Stimulated activated CD4-positive, alpha-beta T cell treated with anti-CD3 and anti-CD28 coated beads, Interleukin-2, amount 100 ng/mL, for 24 hours (primary cell): ENCODE results near the gene TIMM44.
A peak's percentile ranks its signal among the peaks of the same experiment; 100 is the strongest.
"Not testable (repeated sequence)": the region's sequence is repeated elsewhere in the genome, so short reads cannot be mapped to it uniquely, and the experiment has no call there.

ENCODE experiments used
- DNase-seq, 2 donors: peaks; one replicate each; pipeline ENCODE4 v3.0.0-alpha.2; 2020

TIMM44 gene

DNA sequence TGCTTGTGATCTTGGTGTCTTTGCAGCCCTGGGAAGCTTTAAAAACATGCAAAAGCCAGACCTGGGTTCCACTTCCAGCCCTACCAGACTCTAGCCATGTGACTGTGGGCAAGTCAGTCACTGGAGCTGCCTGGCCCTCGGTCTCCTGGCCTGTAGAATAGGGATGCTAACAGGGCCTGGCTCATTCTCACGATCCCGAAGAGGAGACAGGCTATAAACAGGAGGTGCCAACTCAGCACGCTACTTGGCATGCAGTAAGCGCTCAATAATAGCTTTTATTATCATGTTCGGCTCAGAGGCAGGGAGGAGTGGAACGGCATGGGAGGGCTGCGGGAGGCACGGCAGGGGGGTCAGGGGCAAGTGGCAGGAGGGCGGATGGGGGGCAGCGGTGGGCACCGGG lies 19.2 kb downstream of the TIMM44 start:
- no peak for DNase-seq

DNA sequence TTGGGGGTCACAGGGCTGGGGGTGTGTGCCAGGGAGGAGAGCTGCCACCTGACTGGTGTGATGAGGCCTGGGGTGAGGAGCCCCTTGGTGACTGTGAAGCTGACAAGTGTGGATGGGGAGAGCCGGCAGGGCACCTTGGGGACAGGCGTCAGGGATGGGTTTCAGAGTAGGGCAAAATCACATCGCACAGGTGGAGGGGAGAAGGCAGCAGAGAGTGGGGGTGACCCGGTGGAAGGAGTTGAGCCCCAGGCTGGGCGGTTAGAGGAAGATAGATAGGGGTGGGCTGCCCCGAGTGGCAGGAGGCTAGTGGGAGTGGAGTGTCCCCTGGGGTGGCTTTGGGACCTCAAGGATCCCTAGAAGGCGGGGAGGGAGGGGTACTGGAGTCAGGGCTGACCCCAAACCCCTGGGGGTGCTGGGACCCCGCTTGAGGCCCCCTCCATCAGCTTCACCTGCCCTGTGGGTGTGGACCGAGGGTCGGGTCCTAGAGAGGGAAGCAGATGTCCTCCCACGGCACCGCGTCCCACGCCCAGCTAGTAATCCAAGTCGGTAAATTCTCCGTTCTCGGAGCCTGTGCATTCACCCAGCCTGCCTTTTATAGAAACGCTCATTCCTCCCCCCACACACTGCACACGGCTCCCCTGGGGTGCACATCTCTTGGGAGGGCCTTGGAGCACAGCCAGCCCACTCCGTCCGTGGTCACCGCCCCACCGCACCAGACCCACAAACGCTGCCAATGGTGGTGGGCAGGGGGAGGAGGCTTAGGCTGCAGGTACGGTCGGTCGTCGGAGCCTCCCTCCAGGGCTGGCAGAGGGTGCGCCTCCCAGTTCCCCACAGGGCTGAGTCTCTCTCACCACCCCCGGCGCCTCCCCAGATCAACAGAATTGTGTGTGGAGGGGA lies 19.9 kb downstream of the TIMM44 start:
- DNase-seq: no peak

DNA sequence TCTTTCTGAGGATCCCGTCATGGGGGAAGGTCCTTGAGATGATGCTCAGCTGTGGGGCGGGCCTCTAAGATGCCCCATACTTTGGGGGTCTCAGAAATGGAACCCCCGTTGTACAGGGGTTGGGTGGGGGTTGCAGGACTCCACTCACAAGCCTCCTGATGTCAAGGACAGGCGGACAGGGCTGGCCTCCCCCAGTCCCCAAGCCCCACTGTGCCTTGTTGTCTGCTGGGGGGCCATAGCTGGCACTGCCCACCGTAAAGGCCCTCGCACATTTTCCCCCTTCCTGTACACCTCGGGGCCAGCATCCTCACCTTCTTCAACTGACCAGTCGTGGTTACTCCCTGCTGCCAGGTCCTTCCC lies 20.6 kb downstream of the TIMM44 start:
- DNase-seq: no peak

DNA sequence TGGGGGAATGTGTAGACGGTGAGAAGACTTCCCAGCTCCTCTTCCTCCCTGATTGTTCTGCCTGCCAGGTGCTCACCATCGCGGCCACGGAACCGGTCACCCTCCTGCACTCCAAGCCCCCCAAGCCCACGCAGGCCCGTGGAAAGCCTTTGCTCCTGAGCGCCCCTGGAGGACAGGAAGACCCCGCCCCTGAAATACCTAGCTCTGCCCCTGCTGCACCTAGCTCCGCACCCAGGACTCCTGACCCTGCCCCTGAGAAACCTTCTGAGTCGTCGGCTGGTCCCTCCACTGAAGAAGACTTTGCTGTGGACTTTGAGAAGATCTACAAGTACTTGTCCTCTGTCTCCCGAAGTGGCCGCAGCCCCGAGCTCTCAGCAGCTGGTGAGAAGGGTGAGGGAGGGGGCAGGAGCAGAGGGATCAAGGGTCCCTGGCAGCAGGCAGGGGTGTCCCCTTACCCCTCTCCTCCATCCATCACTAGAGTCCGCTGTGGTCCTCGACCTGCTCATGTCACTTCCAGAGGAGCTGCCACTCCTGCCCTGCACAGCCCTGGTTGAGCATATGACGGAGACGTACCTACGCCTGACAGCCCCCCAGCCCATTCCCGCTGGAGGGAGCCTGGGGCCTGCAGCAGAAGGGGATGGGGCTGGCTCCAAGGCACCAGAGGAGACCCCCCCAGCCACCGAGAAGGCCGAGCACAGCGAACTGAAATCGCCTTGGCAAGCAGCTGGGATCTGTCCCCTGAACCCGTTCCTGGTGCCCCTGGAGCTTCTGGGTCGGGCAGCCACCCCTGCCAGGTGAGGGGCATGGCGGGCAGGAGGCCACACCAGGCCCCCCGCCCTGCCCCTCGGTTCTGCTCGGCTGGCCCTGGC lies 21.3 kb downstream of the TIMM44 start:
- no peak for DNase-seq

DNA sequence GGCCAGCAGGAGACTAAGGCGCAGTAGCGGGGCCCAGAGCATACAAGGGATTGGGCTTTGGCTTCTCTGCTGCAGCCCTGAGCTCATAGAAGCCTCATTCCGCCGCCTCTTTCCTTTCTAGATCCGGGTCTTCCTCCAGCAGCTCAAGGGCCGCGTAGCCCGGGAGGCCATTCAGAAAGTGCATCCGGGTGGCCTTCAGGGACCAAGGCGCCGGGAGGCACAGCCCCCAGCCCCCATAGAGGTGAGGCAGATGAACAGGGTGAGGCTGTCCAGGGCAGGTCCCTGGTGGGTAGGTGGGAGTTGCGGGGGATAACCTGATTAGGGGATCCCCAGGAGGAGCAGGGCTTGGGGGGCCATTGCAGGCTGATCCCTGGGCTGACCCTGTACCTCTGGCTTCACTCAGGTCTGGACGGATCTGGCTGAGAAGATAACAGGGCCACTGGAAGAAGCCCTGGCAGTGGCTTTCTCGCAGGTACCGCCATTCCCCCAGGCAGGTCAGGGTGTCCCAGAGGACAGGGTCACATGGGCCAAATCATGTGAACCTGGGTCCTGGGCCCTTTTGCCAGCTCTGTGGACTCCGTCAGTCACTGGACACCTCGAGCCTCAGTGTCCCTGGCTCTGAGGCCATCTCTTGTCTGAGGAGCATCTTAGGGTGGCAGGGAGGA lies 22.0 kb downstream of the TIMM44 start:
- no peak for DNase-seq

DNA sequence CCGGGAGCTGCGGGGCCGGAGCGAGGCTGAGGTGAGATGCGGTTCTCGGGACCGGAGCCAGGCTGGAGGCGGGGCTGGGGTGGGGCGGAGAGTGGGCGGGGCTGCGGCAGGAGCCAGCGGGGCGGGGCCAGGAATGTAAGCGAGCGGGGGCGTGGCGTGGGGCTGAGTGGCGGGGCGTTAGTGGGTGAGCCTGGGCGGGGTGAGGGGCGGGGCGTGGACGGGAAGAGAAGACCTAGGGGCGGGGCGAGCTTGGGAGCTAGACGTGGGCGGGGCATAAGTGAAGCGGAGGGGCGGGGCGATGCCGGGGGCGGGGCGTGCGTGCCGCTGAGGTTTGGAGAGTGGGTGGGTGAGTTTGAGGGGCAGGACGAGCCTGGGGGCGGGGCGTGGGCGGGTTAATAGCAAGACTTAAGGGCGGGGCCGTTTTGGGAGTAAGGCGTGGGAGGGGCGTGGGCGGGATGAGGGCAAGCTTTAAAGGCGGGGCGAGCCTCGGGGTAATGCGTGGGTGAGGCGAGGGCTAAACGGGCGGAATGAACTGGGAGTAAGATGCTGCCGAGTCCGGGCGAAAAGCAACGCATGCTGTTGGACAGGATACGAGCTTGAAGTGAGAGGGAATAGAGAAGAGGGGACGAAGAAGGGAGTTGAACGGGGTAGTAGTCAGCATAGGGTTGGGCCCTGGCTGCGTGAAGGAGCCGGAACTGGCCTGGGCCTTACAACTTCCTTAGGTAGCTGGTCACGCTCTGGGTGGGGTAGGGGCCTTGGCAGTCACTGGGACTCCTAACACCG lies 22.8 kb downstream of the TIMM44 start:
- peak; percentile 99 to 100 for DNase-seq

DNA sequence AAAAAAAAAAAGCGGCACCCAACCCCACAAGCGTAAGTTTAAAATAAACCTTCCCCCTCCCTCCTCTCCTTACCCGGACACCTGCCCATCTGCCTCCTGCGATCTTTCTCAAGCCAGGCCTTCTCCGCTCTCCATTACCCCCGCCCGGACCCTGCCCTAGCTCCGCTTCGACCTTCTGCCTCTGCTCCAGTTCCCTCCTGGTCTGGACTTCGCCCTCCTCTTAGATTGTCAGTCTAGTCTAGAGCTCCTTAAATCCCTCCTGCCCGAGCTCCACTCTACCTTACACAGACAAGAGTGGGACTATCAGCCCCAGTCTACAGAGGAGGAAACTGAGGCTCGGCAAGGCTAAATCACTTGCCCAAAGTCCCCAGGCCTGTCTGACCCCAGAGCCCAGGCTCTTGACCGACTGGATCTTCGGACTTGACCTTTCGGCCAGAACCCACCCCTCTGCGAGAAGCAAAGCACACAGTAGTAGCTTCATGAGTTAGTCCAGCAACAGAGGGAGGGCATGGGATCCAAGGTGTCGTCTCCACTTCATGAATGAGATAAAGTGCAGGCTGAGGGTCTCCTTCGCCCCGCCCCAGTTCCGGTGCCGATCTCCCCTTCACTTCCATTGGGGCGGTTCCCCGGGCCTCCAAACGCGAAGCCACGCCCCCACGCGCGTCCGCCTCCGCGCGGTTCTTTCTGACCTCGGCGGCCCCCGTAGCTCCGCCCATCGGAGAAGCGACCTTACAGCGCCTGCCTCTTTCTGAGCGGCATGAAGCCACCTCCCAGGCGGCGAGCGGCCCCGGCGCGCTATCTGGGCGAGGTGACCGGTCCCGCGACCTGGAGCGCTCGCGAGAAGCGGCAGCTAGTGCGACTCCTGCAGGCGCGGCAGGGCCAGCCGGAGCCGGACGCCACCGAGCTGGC lies 23.6 kb downstream of the TIMM44 start, which contains the start of gene SNAPC2:
Gene SNAPC2, plus strand, starts transcription at position 729 of the 909 bp plus-strand sequence. Its CDS starts 29 bp downstream, at position 758.
- peak; percentile 96 to 98 for DNase-seq

DNA sequence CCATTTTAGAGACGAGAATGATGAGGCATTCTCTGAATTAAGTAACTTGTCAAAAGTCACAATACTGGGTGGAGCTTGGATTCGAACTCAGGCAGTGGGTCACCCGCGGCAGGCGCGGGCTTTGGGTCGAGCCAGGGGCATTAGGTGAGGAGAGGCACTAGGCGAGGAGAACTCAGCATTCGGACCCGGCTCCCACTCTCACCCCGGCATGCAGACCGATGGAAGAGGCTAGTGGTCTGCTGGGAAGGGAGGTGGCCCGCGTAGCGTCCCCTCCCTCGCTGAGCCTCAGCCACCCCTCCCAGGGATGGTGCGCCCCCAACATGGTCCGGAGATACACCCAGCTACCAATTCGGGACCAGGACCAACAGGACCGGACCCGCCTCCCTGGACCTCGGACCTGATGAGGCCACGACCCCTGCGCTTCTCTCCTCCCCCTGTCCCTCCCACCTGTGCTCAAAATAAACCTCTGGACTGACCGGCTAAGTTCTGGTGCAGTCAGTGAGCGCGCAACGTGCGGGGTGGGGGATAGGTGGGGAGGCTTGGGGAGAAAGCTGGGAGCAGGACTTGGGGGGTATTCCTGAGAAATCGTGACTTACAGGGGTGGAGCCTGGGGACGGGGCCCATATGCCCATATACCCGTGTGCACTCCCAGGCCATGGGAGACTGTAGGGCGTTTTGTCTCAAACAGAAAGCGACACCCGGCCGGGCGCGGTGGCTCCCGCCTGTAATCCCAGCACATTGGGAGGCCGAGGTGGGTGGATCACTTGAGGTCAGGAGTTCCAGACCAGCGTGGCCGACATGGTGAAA lies 24.6 kb downstream of the TIMM44 start:
- DNase-seq: no peak

DNA sequence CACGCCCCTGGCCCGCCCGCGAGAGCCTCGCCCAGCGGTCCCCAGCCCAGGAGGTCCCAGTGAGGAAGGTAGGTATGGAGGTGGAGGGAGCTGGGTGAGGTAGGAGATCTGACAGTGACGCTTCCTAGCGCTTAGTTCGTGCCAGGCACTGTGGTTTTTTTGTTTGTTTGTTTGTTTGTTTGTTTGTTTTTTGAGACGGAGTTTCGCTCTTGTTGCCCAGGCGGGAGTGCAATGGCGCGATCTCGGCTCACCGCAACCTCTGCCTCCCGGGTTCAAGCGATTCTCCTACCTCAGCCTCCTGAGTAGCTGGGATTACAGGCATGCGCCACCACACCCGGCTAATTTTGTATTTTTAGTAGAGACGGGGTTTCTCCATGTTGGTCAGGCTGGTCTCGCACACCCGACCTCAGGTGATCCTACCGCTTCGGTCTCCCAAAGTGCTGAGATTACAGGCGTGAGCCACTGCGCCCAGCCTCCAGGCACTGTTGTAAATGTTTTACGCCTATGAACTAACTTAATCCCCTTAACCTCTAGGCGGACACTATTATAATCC lies 25.3 kb downstream of the TIMM44 start:
- DNase-seq: not testable (repeated sequence)

DNA sequence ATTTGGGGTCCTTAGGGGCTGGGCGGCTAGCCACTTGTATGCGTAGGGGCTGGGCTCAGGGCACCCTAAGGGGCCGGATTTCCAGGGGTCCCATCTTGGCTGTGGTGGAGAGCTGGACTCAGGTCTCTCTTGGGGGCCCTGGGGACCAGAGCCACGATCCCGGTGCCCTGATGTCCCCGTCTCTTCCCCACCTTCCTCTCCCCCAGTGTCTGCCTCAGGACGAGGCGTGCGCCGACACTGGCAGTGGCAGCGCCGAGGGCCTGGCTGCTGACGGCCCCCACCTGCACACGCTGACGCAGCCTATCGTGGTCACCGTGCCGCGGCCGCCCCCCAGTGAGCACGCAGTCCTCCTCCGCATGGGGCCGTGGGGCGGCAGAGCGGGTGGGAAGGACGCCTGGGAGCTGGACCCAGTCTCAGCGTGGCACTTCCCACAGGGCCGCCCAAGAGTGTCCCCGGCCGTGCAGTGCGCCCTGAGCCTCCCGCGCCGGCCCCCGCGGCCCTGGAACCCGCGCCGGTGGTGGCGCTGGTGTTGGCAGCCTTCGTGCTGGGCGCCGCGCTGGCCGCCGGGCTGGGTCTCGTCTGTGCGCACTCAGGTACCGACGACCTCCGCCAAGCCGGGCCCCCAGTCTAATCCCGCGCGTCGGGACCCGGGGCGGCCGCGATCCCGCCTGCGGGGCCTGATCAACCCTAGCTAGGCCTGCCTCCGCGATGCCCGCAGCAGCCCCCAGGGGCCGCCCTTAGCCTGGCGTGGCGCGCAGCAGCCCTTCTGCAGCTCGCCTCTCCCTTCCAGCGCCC lies 26.0 kb downstream of the TIMM44 start:
- peak; percentile 64 to 70 for DNase-seq

DNA sequence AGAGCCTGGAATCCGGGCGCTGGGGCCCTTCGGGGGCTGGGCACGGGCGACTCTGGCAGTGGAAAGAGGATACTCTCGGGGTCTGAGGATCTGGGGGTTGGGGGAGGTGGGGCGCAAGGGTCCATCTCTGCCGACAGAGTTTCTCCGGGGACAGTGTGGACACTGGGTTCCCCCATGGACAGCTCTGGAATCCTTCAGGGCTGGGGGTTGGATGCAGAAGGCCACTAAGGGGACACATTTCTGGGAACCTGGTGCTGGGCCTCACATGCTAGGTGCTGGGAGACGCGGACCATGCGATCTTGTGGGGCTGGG lies 26.6 kb downstream of the TIMM44 start:
- no peak for DNase-seq

DNA sequence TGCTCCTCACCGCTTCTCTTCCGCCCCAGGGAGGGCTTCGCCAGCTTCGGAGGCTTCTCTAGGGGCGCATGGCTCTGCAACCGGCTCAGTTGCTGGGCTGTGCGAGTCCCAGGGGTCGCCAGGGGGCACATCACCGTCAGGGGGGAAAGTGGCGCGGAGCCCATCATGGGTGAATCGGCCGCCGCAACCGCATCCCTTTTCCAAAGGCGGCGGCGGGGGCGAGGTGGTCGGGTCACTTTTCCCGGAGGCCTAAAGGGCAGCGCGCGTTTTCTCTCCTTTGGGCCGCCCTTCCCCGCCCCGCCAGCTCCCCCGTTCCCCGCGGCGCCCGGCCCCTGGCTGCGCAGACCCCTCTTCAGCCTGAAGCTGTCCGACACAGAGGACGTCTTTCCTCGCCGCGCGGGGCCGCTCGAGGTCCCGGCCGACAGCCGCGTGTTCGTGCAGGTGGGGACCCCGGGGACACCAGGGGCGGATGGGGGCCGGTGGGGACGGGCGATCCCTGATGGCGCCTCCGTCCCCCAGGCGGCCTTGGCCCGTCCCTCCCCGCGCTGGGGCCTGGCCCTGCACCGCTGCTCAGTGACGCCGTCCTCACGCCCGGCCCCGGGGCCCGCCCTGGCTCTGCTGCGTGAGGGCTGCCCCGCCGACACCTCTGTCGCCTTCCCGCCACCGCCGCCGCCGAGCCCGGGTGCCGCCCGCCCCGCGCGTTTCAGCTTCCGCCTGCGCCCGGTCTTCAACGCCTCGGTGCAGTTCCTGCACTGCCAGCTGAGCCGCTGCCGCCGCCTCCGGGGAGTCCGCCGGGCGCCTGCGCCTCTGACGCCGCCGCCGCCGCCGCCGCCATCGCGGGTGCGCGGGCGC lies 27.1 kb downstream of the TIMM44 start:
- DNase-seq: peak; percentile 60 to 70

DNA sequence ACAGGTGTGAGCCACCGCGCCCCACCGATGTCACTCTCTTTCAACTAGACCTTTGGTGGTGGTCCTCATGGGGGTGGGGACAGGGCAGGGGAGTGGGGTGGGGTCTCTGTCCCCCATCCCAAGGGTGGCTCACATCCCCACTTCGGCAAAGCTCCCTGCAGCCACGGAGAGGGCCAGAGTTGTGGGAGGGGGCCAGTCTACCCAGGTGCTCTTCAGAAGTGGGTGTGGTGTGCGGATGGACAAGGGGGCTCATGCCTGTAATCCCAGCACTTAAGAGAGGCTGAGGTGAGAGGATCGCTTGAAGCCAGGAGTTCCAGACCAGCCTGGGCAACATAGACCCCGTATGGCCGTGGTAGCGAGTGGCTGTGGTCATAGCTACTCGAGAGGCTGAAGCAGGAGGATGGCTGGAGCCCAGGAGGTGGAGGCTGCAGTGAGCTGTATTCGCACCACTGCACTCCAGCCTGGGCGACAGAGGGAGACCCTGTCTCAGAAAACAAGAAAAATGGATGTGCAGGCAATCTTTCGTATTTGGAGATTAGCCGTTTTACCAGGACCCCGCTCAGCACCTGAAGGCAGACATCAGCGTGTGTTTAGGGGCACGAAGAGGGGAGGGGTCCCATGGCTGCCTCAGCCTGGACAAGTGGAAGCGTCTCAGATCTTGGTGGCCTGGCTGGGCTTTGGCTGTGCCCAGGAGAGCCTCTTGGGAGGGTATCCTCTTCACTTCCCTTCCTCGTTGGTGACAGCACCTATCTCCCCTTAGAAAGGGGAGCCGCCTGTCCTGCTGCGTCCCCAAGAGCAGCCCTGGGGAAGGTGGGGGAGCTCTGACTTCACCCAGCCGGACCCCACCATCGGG lies 28.0 kb downstream of the TIMM44 start:
- no peak for DNase-seq

DNA sequence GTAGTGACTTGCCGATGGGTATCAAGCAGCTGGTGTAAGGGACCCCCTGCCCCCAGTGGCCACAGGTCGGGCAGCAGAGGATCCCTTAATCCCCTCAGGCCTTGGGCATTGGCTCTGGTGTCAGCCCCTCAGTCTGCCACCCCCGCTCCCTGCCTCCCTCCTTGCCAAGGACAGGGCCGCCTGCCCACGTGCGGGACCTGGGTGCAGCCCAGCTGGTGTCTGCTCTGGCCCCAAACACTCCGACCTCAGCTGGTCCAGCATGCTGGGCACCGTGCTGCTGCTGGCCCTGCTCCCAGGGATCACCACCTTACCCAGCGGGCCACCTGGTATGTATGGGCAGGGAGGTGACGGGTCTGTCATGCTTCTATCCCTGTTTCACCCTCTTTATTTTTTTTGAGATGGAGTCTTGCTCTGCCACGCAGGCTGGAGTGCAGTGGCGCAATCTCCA lies 28.8 kb downstream of the TIMM44 start, which contains the start of gene TGFBR3L:
Gene TGFBR3L, plus strand, starts transcription at position 233 of the 448 bp plus-strand sequence.
- DNase-seq: no peak

DNA sequence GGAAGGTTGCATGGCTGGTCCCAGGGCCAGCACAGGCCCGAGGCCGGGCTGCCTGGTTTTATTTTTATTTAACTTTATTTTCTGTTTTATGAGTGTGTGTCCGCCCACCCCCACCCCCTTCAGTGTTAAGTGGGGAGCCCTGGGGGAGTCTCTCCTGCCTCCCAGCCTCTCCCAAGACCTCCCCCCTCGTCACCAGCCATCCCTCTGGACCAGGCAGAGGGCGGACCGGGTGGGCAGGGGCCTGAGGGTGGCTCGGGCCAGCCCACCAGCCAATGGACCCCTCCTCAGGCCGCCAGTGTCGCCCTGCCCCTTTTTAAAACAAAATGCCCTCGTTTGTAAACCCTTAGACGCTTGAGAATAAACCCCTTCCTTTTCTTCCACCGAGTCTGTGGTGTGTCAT lies 29.4 kb downstream of the TIMM44 start:
- no peak for DNase-seq

DNA sequence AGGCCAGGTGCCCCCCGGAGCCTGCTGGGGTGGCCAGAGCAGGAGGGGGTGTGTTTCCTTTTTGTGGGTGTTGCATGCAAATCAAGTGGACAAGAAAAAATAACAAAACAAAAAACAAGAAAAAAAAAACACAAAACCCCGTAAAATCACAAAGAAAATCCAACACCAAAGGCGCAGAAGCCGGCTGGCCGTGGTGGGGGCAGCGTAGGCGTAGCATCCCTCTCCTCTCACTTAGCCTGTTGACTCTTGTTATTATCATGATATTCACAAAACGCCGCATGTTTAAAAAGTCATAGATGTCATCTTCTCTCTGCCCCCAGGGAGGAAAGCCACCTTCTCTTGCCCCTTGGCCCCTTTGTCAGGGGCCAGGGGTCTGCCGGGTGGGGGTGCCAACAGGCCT lies 29.8 kb downstream of the TIMM44 start:
- no peak for DNase-seq
